ENCODE measurements around the gene ALDOB. TPM values are rescaled to one million over a fixed set of nuclear protein-coding genes. Genes with fewer than 3 reads are reported as not detected.

Gene ALDOB
- total RNA-seq, 2 donors from 2014 or later: not detected

GRCh38 chr9:101421653-101422065 lies 13.9 kb downstream of the ALDOB start:
- no peak for TF ChIP-seq CTCF (IDR thresholded peaks at IDR 0.05)
- H3K4me3 ChIP-seq: no peak overlapping the region
- no peaks in the 10 kb centered on the region for H3K4me1 ChIP-seq (ENCODE audit: control insufficient read depth in 1 of 2, low read depth in 2 of 2)
- no peaks in the 10 kb centered on the region for H3K36me3 ChIP-seq
- no peak overlapping the region for H3K27ac ChIP-seq
- ATAC-seq (ENCODE audit: insufficient number of reproducible peaks, low FRiP score, low read depth): no peak
- H3K27me3 ChIP-seq (replicated peaks; ENCODE audit: insufficient read depth): no peaks in the 10 kb centered on the region
- DNase-seq (ENCODE audit: low spot score): no peak
- H3K9me3 ChIP-seq: peaks cover 13% of the 10 kb centered on the region

- Histone ChIP-seq H3K9me3 (peaks cover 24% of the 10 kb centered on the region), H3K27me3 (replicated peaks; ENCODE audit: insufficient read depth) (no peaks in the 10 kb centered on the region), H3K27ac (no peak overlapping the region), H3K4me3 (no peak overlapping the region), H3K4me1 (ENCODE audit: control insufficient read depth in 1 of 2, low read depth in 2 of 2) (no peaks in the 10 kb centered on the region), H3K36me3 (no peaks in the 10 kb centered on the region)
- no peak for TF ChIP-seq CTCF (IDR thresholded peaks at IDR 0.05)
- DNase-seq (ENCODE audit: low spot score): no peak
- no peak for ATAC-seq (ENCODE audit: insufficient number of reproducible peaks, low FRiP score, low read depth)
Observed at GRCh38 chr9:101419863-101420262, 15.7 kb downstream of the ALDOB start.

- Histone ChIP-seq H3K27me3 (replicated peaks; ENCODE audit: insufficient read depth) (no peaks in the 10 kb centered on the region), H3K9me3 (peaks cover 34% of the 10 kb centered on the region), H3K4me1 (ENCODE audit: control insufficient read depth in 1 of 2, low read depth in 2 of 2) (no peaks in the 10 kb centered on the region), H3K36me3 (no peaks in the 10 kb centered on the region), H3K4me3 (no peak overlapping the region), H3K27ac (no peak overlapping the region)
- no peak for ATAC-seq (ENCODE audit: insufficient number of reproducible peaks, low FRiP score, low read depth)
- no peak for TF ChIP-seq CTCF (IDR thresholded peaks at IDR 0.05)
- no peak for DNase-seq (ENCODE audit: low spot score)
Observed at GRCh38 chr9:101418518-101419430, 16.8 kb downstream of the ALDOB start.

- H3K27ac ChIP-seq: no peak overlapping the region
- H3K9me3 ChIP-seq: peaks cover 42% of the 10 kb centered on the region
- H3K36me3 ChIP-seq: no peaks in the 10 kb centered on the region
- ATAC-seq (ENCODE audit: insufficient number of reproducible peaks, low FRiP score, low read depth): no peak
- no peak overlapping the region for H3K4me3 ChIP-seq
- no peak for DNase-seq (ENCODE audit: low spot score)
- no peaks in the 10 kb centered on the region for H3K4me1 ChIP-seq (ENCODE audit: control insufficient read depth in 1 of 2, low read depth in 2 of 2)
- TF ChIP-seq CTCF (IDR thresholded peaks at IDR 0.05): no peak
- H3K27me3 ChIP-seq (replicated peaks; ENCODE audit: insufficient read depth): no peaks in the 10 kb centered on the region
Observed at GRCh38 chr9:101417977-101418376, 17.6 kb downstream of the ALDOB start.

GRCh38 chr9:101417389-101417788 lies 18.2 kb downstream of the ALDOB start:
- TF ChIP-seq CTCF (IDR thresholded peaks at IDR 0.05): no peak
- Histone ChIP-seq H3K27ac (no peak overlapping the region), H3K4me3 (no peak overlapping the region), H3K9me3 (peaks cover 48% of the 10 kb centered on the region), H3K27me3 (replicated peaks; ENCODE audit: insufficient read depth) (no peaks in the 10 kb centered on the region), H3K36me3 (peaks cover 3% of the 10 kb centered on the region), H3K4me1 (ENCODE audit: control insufficient read depth in 1 of 2, low read depth in 2 of 2) (no peaks in the 10 kb centered on the region)
- DNase-seq (ENCODE audit: low spot score) (no peak), ATAC-seq (ENCODE audit: insufficient number of reproducible peaks, low FRiP score, low read depth) (no peak)

All from thoracic aorta (tissue), 2 donors.